GM19239 (cell line): Measurements from ENCODE around the gene TBC1D24.
A peak's percentile ranks its signal among the peaks of the same experiment; 100 is the strongest.
"Not testable (repeated sequence)": the region's sequence is repeated elsewhere in the genome, so short reads cannot be mapped to it uniquely, and the experiment has no call there.

Experiments used
- DNase-seq: peaks from one replicate; pipeline ENCODE4 v3.0.0; 2011; ENCODE audit warnings: low spot score; ENCODE audit not compliant: insufficient read length
- FAIRE-seq: peaks from 2 replicates; lab custom pipeline; 2011; peaks lifted over from hg19 to GRCh38; lab: Jason Lieb, UNC

TBC1D24 gene

DNA sequence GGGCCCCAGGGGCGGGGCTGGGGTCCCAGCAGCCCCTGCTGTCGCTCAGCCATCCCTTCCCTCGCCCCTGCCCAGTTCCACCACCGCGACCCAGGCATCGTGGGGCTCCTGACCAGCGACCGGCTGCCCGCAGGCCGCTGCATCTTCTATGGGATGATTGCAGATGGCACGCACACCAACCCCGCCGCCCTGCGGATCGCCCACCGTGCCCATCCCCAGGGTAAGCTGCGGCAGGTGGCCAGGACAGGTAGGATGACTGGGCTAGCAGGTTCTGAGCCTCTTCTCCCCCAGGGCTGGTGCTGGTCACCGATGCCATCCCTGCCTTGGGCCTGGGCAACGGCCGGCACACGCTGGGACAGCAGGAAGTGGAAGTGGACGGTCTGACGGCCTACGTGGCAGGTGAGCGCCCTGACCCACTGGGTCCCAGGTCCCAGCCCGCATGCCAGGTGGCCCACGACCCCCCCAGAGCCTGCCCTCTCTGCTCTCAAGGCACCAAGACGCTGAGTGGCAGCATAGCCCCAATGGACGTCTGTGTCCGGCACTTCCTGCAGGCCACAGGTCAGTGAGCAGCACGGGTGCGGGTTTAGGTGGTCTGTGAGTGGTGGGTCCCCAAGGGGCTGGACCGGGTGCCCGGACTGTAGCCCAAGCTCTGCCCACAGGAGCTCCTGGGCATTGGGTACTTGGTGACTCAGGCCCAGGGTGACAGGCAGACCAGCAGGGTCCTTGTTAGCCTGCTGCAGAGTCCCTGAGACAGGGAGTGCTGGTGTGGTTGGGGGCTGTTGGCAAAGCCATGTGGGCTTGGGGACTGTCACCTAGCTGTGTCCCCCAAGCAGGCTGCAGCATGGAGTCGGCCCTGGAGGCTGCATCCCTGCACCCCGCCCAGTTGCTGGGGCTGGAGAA, 53.5 kb downstream of the TBC1D24 start:
- DNase-seq (no peak), FAIRE-seq (no peak)

DNA sequence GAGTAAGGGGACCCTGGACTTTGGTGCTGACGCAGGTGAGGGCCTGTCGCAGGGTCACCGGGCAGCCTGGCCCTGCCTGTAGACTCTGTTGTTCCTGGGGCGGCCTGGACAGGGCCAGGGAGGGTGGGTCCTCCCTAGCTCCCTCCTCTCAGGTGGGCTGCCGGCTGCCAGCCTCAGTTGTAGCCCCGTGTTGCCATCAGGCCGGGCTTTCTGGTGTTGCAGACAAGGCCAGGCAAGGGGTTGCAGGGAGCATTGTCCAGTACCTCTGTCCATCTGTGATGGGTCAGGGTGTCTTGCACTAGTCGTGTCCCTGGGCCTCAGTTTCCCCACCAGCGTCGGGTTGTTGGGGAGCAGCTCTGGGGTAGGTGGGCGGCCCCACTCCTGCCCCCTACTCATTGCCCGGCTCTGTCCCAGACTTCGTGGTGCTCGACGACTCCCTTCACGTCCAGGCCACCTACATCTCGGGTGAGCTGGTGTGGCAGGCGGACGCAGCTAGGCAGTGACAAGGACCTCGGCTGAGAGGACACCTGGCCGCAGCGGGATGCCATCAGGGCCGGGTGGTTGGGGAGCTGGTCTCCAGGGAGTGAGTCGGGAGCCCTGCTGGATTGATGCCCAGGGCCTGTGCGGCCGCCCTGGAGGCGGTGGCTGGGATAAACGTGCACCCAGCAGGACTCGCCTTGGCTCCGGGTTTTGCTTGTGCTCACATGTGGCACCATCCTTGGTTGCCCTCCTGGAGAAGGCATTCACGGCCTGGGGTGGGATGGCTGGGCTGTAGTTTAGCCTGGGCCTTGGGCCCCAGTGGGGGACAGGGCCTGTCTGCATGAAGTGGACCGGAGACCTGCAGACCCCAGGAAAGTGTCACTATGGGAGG, 54.4 kb downstream of the TBC1D24 start:
- no peak for FAIRE-seq
- no peak for DNase-seq

DNA sequence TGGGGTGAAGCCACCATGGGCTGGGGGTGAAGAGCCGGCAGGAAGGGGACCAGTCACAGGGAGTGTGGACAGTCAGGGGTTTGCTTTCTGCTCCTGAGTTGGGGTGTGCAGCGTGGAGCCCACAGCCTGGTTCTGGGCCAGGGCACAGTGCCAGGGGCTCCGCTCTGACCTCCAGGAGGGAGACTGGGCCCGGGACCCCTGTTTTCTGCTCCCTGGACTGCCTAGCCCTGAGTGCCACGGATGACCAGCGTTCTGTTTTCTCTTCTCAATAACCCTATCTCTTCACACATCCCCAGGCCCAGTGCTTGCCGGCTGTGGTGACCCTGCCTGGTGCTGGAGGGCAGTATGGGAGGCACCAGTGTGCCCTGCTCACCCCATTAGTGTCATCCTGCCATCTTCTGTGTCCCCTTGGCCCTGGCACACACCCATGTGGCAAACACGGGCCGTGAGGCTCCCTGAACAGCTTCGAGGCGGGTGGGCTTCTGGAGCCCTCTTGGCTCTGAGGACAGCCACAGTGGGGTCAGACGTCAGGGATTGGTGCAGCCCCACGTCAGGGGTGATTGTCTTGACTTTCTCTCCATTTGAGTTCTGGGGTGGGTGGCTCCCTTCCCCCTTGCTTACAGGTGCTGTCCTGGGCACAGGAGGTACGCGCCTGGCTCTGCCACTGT, 55.2 kb downstream of the TBC1D24 start:
- FAIRE-seq = no peak
- no peak for DNase-seq

DNA sequence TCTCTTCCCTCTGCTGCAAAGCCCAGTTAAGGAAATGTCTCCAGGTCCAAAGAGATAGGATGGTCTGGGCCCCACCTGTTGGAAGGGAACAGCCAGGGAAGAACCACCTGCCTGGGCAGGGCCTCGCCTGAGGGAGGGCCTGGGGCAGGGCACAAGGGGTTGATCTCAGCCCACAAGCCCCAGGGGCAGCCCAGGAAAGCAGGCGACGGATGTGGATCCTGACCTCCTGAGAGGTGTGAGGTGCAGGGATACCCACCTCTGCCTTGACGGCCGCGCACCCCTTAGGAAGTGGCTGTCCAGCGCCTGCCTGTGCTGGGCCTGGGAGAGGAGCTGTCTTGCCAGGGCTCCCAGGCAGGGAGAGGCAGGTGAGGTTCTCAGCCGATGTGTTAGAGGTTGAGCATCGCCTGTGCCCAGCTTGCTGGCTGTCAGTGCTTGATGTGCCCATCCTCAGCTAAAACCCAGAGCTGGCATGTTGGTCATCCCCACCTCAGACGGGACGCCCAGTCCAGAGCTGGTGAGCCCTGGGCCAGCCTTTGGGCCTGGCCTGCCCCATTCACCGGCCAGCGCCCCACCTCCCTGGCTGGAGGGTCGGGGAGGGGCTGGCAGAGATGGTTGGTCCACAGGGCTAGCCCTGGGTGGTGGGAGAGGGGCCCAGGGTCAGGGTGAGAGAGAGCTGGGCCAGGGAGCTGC, 55.8 kb downstream of the TBC1D24 start:
- DNase-seq = no peak
- no peak for FAIRE-seq

DNA sequence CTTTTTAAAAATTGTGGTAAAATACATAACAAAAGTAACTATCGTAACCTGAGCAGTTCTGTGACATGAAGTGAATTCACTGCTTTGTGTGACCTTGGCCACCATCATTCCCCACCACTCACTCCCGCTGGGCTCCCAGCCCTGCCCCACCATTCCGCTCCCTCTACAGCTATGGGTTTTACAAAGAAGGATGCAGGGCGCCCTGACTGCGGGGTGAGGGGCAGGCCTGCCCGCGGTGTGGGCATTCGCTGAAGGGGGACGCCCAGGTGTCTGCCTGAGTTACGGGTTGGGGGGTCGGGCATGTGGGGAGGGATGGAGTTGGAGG, 56.4 kb downstream of the TBC1D24 start, which contains the start of gene CEMP1:
Gene CEMP1 (minus strand): TSS at position 38 of the 325 bp plus-strand sequence. CDS start 335 bp downstream, outside the sequence.
- no peak for DNase-seq
- FAIRE-seq = no peak

DNA sequence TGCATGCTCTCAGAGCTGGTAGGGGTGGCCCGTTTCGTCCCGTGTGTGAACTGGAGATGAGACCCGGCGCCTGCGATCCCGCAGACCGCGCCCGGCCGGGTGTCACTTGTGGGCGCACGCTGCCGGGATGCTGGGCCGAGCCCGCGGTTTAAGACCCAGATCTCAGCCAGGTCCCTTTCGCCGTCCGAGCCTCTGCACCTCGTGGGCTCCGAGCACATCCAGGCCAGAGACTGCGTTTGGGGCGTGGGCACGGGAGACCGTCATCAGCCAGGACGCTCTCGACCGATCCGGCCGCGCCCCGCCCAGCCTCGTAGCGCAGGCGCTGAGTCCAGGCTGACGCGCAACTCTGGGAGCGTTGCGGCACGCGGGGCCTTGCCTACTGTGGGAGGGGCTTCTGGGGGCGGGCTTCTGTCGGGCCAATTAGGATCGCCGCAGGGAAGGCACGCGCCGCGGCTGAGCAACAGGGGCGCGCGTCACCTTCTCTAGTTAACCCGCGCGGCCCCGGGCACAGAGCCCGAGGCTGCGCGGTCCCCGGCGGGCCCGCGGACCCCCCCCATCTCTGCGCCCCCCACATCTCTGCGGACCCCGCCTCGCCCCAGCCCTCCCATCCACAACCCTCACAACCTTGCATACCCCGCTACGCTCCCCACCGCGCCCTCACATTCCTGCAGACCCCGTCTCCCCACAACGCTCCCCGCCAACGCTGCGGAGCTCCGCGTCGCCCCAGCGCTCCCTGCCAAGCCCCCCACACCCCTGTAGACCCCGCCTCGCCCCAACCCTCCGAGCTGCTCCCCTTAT, 57.0 kb downstream of the TBC1D24 start:
- FAIRE-seq (peak; percentile 98), DNase-seq (peak; percentile 99)

DNA sequence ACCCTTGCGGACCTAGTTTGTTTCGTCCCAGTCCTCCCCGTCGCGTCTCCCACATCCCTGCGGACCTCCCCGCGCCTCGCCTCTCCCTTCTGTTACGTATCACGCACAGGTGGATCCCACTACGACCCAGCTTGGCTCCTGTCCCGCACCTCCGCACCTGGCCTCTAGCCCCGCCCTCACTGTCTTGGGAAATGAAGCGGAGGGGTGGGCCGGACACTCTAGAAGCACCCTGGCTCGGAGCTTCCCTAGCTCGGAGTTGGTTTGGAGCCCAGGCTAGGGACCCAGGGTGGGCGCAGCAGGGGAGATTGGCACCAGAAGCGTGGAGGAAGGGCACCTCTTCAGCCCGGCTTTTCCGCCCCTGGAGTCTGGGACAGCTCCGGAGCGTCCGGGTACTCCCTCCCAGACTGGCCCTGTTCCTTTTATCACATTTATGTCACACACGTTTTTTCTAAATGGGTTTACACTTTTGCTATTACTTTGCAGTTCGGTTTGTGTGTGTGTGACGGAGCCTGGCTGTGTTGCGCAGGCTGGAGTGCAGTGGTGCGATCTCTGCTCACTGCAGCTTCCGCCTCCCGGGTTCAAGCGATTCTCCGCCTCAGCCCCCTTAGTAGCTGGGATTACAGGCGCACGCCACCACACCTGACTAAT, 57.7 kb downstream of the TBC1D24 start:
- DNase-seq (no peak), FAIRE-seq (no peak)

DNA sequence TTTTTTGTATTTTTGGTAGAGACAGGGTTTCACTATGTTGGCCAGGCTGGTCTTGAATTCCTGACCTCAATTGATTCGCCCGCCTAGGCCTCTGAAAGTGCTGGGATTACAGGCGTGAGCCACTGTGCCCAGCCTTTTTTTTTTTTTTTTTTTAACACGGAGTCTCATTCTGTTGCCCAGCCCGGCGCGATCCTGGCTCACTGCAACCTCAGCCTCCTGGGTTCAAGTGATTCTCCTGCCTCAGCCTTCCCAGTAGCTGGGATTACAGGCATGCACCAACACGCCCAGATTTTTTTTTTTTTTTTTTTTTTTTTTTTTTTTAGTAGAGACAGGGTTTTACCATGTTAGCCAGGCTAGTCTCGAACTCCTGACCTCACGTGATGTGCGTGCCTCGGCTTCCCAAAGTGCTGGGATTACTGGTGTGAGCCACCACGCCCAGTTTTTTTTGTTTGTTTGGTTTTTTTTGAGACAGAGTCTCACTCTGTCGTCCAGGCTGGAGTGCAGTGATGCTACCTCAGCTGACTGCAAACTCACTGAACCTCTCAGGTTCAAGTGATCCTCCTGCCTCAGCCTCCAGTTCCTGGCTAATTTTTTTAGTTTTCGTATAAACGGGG, 58.3 kb downstream of the TBC1D24 start:
- DNase-seq, FAIRE-seq: not testable (repeated sequence)

DNA sequence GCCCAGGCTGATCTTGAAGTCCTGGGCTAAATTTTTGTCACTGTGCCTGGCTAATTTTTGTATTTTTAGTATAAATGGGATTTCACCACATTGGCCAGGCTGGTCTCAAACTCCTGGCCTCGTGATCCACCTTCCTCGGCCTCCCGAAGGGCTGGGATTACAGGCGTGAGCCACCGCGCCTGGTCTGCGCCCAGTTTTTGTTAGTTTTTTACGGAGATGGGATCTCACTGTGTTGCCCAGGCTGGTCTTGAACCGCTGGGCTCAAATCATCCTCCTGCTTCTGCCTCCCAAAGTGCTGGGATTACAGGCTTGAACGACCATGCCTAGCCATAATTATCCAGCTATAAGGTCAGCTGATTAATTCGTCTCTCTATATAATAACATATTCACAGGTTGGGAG, 59.0 kb downstream of the TBC1D24 start:
- no peak for DNase-seq
- no peak for FAIRE-seq

DNA sequence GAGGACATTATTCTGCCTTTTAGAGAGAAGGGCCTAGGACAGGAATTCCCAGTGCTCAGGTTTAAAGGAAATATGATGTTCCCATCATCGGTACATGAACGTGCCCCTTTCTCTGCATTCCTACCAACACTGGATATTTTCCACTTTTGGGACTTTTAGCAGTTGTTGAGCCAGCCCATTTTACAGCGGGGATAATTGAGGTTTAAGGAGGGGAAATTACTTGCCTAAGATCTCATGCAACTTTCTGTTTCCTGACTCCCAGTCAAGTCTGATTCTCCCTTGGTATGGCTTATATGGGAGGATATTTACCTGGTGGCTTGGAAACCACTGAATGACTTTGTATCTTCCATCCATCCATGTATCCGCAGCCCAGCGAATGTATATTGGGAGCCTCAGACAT, 59.4 kb downstream of the TBC1D24 start:
- FAIRE-seq, DNase-seq: not testable (repeated sequence)

DNA sequence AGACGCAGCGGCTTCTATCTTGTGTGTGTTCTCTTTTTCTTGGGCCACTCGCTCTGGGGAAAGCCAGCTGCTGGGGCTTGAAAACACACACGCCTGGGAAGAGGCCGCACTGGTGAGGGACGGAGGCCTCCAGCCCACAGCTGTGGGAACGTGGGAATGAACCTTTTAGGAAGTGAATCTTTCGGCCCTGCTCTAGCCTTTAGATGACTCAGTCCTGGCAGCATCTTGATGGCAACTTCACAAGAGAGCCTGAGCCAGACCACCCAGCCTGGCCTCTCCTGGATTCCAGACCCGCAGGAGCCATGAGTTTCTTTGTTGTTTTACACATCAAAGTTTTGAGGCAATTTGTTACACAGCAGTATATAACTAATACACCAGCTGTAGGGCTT, 60.7 kb downstream of the TBC1D24 start:
- FAIRE-seq = no peak
- DNase-seq = no peak

DNA sequence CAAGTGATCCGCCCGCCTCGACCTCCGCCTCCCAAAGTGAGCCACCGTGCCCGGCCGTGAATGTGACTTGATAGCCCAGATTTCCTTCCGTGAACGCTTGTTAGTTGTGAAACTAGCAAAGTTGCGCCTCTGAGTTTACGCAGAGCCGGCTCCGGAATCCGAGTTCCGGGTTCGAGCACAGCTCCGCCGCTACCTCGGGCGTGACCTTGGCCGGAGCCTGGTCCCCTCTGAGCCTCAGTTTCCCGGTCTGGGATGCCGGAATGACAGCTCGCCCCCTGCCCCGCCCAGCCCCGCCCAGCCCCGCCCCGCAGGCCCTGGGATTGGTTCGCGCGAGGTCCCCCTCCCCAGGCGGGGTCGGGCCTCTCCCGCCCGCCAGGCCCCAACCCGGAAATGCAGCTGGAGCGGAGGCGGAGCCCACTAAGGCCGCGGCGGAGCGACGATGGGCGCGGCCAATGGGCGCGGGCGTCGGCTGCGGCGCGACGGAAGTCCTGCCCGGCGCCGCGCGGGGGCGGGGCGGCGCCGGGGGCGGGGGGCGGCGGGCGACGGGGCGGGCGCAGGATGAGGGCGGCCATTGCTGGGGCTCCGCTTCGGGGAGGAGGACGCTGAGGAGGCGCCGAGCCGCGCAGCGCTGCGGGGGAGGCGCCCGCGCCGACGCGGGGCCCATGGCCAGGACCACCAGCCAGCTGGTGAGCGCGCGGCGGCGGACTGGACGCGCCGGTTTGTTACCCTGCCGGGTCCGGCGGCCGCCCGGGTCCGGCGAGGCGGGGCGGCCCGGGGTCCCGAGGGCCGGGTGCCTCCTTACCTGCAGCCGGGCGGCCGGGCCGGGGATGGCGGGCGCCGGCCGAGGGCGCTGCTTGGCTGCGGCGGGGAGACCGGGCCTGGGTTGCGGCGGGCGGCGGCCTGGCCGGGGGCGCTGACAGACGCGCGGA, 62.8 kb downstream of the TBC1D24 start, which contains the start of gene PDPK1:
Gene PDPK1 (plus strand): TSS at position 571 of the 929 bp plus-strand sequence. CDS start 92 bp downstream, at position 663.
- DNase-seq (peak; percentile 97), FAIRE-seq (peak; percentile 65)

DNA sequence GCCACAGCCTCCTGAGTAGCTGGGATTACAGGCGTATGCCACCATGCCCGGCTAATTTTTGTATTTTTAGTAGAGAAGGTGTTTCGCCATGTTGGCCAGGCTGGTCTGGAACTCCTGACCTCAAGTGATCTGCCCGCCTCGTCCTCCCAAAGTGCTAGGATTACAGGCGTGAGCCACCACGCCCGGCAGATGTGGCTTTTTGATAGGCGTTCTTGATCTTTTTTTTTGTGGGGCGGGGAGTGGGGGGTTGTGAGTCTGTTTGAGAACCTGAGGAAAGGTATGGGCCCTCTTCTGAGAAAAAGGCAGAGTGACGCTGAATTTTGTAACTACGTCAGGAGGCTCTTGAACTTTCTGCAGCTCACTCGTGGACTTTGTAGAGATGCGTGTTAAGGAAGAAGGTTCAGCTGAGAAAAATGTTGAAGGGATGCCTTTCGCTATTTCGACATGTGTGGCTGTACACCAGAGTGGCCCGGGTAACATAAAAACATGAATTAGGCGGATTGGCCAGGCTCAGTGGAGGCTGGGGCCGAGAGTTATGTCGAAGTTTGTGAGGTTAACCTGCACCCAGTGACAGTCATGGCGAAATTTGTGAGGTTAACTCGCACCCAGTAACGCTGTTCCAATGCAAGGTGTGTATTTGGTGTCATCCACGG, 64.4 kb downstream of the TBC1D24 start:
- DNase-seq, FAIRE-seq: not testable (repeated sequence)

DNA sequence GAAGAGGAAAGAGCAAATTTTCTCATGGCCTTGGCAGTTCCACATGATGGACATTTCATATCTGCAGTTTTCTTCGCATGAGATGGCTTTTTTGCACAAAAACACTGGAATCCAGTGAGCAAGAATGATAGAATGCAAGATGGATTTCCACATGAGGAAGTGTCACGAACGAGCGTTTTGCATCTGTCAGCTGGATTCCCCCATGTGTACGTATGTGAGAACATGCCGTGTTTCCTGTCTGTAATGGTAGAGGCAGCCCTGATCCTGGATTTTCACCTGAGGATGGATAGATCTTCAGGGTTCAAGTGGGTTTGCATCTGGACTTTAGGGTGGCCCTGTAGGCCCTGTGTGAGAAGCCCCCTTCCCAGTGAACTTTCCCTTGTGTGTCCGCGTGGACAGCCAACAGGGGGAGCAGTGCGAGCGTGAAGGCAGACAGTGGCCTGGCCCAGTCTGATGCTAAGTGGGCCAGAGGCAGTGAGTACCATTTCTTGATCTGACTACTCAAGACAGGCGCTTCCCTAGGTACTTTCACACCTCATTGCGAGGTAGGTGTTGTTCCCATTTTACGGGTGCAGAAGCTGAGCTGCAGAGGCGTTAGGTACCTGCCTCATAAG, 65.0 kb downstream of the TBC1D24 start:
- DNase-seq = not testable (repeated sequence)
- FAIRE-seq = peak; percentile 64

DNA sequence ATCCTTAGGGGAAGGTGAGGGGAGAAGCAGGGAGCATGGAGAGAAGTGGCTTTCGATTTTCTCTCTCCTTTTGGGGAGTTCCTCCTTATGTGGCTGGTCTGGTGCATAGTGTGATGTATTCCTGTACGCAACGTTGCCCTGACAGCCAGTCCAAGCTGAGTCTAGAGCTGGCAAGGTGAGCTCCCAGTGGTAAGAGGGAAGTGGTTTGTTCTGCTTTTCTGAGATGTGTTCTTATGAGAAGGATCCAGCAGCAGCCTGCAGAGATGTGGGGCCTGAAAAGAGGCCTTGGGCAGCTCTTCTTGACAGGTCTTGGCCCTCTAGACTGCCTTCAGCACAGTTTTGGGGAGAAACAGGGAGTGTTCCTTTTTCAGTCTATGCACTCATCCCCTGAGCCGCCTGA, 66.0 kb downstream of the TBC1D24 start:
- FAIRE-seq, DNase-seq: not testable (repeated sequence)

DNA sequence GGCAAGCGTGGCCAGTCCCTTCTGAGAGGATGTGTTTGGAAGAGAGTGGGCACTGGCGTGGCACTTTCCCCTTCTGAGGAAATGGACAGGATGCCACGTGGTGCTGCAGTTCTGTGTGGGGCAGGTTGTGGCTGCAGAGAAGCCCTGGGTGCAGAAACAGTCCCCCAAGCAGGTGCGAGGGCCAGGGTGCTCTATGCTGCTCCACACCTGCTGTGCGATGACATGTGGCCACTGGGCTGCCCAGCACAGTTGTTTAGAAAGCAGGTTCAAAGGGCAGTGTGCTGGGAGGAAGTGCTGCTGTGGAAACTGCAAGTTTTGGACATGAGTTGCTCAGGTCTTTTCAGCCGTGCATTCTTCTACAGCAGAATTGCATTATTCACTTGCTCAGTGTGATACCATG, 66.5 kb downstream of the TBC1D24 start:
- DNase-seq, FAIRE-seq: not testable (repeated sequence)
